H9 (cell line): ENCODE measurements around the gene TNRC6C. TPM values are rescaled to one million over a fixed set of nuclear protein-coding genes. Genes with fewer than 3 reads are reported as not detected.

Experiments used
- DNase-seq: peaks from one replicate; pipeline ENCODE4 v3.0.0-alpha.2; 2017
- H2AFZ ChIP-seq: one replicate; pipeline ENCODE4 v1.6.1; 2013; ENCODE audit warnings: mild to moderate bottlenecking, low read length, control low read depth, moderate library complexity
- H2AK5ac ChIP-seq: 2 replicates; pipeline ENCODE4 v1.6.1; 2013; ENCODE audit warnings: low read length, control low read depth, mixed read lengths; ENCODE audit not compliant: insufficient read length
- H2BK120ac ChIP-seq: one replicate; pipeline ENCODE4 v1.6.1; 2013; ENCODE audit warnings: low read depth, mild to moderate bottlenecking, low read length, control low read depth, inconsistent platforms; ENCODE audit not compliant: poor library complexity, severe bottlenecking
- H2BK12ac ChIP-seq: 2 replicates; pipeline ENCODE4 v1.6.1; 2013; ENCODE audit warnings: low read length, control low read depth, mixed read lengths, low read depth; ENCODE audit not compliant: insufficient read length
- H2BK15ac ChIP-seq: 2 replicates; pipeline ENCODE4 v1.6.1; 2013; ENCODE audit warnings: low read depth, low read length, control low read depth
- H2BK20ac ChIP-seq: one replicate; pipeline ENCODE4 v1.6.1; 2013; ENCODE audit warnings: low read depth, mild to moderate bottlenecking, low read length, control low read depth, inconsistent platforms; ENCODE audit not compliant: poor library complexity, severe bottlenecking
- H2BK5ac ChIP-seq: 2 replicates; pipeline ENCODE4 v1.6.1; 2013; ENCODE audit warnings: low read length, control low read depth, mixed read lengths; ENCODE audit not compliant: insufficient read length
- H3K14ac ChIP-seq: 2 replicates; pipeline ENCODE4 v1.6.1; 2013; ENCODE audit warnings: low read length, control low read depth; ENCODE audit not compliant: insufficient read depth
- H3K18ac ChIP-seq: 2 replicates; pipeline ENCODE4 v1.6.1; 2013; ENCODE audit warnings: low read depth, mild to moderate bottlenecking, mixed read lengths, low read length, control low read depth; ENCODE audit not compliant: insufficient read length
- H3K23ac ChIP-seq: 2 replicates; pipeline ENCODE4 v1.6.1; 2013; ENCODE audit warnings: low read length, control low read depth, mixed read lengths, low read depth; ENCODE audit not compliant: insufficient read length
- H3K23me2 ChIP-seq: 2 replicates; pipeline ENCODE4 v1.6.1; 2013; ENCODE audit warnings: low read depth, mild to moderate bottlenecking, mixed read lengths, low read length, control low read depth; ENCODE audit not compliant: insufficient read length, poor library complexity, severe bottlenecking
- H3K27ac ChIP-seq: 2 replicates; pipeline ENCODE4 v1.5.1; 2013; ENCODE audit warnings: low read length, control low read depth, mixed read lengths, low read depth; ENCODE audit not compliant: insufficient read length
- H3K27me3 ChIP-seq: 2 replicates; pipeline ENCODE4 v1.6.1; 2013; ENCODE audit warnings: low read length, control low read depth, inconsistent platforms; ENCODE audit not compliant: insufficient read depth
- H3K4ac ChIP-seq: 2 replicates; pipeline ENCODE4 v1.6.1; 2013; ENCODE audit warnings: low read depth, mild to moderate bottlenecking, control low read depth, inconsistent platforms, low read length, moderate library complexity
- H3K4me1 ChIP-seq: 2 replicates; pipeline ENCODE4 v1.6.1; 2013; ENCODE audit warnings: low read length, control low read depth, inconsistent platforms; ENCODE audit not compliant: insufficient read depth
- H3K4me2 ChIP-seq: 2 replicates; pipeline ENCODE4 v1.6.1; 2013; ENCODE audit warnings: low read length, control low read depth, mixed read lengths; ENCODE audit not compliant: insufficient read length, insufficient read depth
- H3K56ac ChIP-seq: 2 replicates; pipeline ENCODE4 v1.6.1; 2013; ENCODE audit warnings: low read depth, mild to moderate bottlenecking, mixed read lengths, low read length, control low read depth; ENCODE audit not compliant: insufficient read length
- H3K79me1 ChIP-seq: 2 replicates; pipeline ENCODE4 v1.6.1; 2013; ENCODE audit warnings: low read depth, mild to moderate bottlenecking, moderate library complexity, low read length, control low read depth, inconsistent platforms; ENCODE audit not compliant: insufficient read depth, poor library complexity, severe bottlenecking
- H3K79me2 ChIP-seq: 2 replicates; pipeline ENCODE4 v1.6.1; 2013; ENCODE audit warnings: low read length, control low read depth, inconsistent platforms; ENCODE audit not compliant: insufficient read depth
- H3K9ac ChIP-seq: 2 replicates; pipeline ENCODE4 v1.6.1; 2013; ENCODE audit warnings: low read length, control low read depth, mixed read lengths; ENCODE audit not compliant: insufficient read length; ENCODE audit errors: extremely low read depth
- H3K9me3 ChIP-seq: one replicate; pipeline ENCODE4 v1.6.1; 2013; ENCODE audit warnings: low read depth, low read length, inconsistent platforms; ENCODE audit not compliant: control insufficient read depth
- H3T11ph ChIP-seq: one replicate; pipeline ENCODE4 v1.6.1; 2013; ENCODE audit warnings: mild to moderate bottlenecking, low read length, control low read depth, inconsistent platforms
- H4K20me1 ChIP-seq: one replicate; pipeline ENCODE4 v1.6.1; 2013; ENCODE audit not compliant: control insufficient read depth, insufficient read length, insufficient read depth
- H4K5ac ChIP-seq: 2 replicates; pipeline ENCODE4 v1.6.1; 2013; ENCODE audit warnings: low read depth, mild to moderate bottlenecking, mixed read lengths, low read length, control low read depth; ENCODE audit not compliant: insufficient read length
- H4K8ac ChIP-seq: replicated peaks from 2 replicates; pipeline ENCODE4 v1.6.1; 2013; ENCODE audit warnings: low read length, control low read depth, mixed read lengths, low read depth; ENCODE audit not compliant: insufficient read length
- H4K91ac ChIP-seq: 2 replicates; pipeline ENCODE4 v1.6.1; 2013; ENCODE audit warnings: low read depth, mild to moderate bottlenecking, moderate library complexity, mixed read lengths, low read length, control low read depth; ENCODE audit not compliant: insufficient read length
- H3K27ac Mint-ChIP-seq, 3 experiments: 2 replicates in 2 of 3; 3 replicates in 1 of 3; pipeline ENCODE4 v1.8.0; 2020 to 2021; ENCODE audit warnings: mixed read lengths in 3 of 3, mild to moderate bottlenecking in 1 of 3, moderate library complexity in 1 of 3
- H3K27me3 Mint-ChIP-seq: 2 replicates; pipeline ENCODE4 v1.8.0; 2021; ENCODE audit warnings: low read depth, mild to moderate bottlenecking, moderate library complexity, mixed read lengths
- H3K36me3 Mint-ChIP-seq, 3 experiments: 2 replicates in 2 of 3; 3 replicates in 1 of 3; pipeline ENCODE4 v1.8.0; 2020 to 2021; ENCODE audit warnings: low read depth in 3 of 3, mixed read lengths in 3 of 3; ENCODE audit not compliant: insufficient read depth in 1 of 3
- H3K4me1 Mint-ChIP-seq, 2 experiments: 2 replicates each; pipeline ENCODE4 v1.8.0; 2020; ENCODE audit warnings: mixed read lengths in 2 of 2
- H3K4me3 Mint-ChIP-seq, 2 experiments: 2 replicates in 1 of 2; 3 replicates in 1 of 2; pipeline ENCODE4 v1.8.0; 2020 to 2021; ENCODE audit warnings: mild to moderate bottlenecking in 2 of 2, mixed read lengths in 2 of 2, moderate library complexity in 1 of 2
- H3K9me3 Mint-ChIP-seq, 2 experiments: 2 replicates in 1 of 2; 3 replicates in 1 of 2; pipeline ENCODE4 v1.8.0; 2020; ENCODE audit warnings: mild to moderate bottlenecking in 2 of 2, mixed read lengths in 2 of 2, moderate library complexity in 1 of 2
- WGBS: extraction: QIAGEN DNeasy Blood & Tissue Kit; methylation state at CpG from one replicate; pipeline ENCODE4 v1.1.7; 2013; ENCODE audit warnings: missing lambda C conversion rate, low lambda C conversion rate, mixed read lengths; ENCODE audit not compliant: insufficient read length; ENCODE audit errors: extremely low coverage; 5-methylcytosine and 5-hydroxymethylcytosine counted together
- total RNA-seq: library from RNA; stranded (reverse); gene quantifications from 2 replicates; pipeline ENCODE4 v1.2.1, GENCODE V29; 2021
- TF ChIP-seq, protein P1 (sequence below): fragments of 200-600 bp; sonication (generic); conservative IDR thresholded peaks from 3 replicates; pipeline ENCODE4 v1.8.0; 2021; ENCODE audit warnings: antibody characterized with exemption, mild to moderate bottlenecking

Gene TNRC6C
- total RNA-seq, 1 experiment from 2014 or later = 24.7 TPM

GRCh38 chr17:78058581-78058980 lies 100.1 kb downstream of the TNRC6C start:
- no peaks in the 10 kb centered on the region for H3K79me2 ChIP-seq
- H3K23me2 ChIP-seq = no peaks in the 10 kb centered on the region
- H2BK120ac ChIP-seq = no peak overlapping the region
- H3K56ac ChIP-seq = no peak overlapping the region
- no CpG with 5 or more reads among the region's 1 CpG for WGBS
- no peak for DNase-seq
- no peak overlapping the region for H2AK5ac ChIP-seq
- H4K8ac ChIP-seq = no peak overlapping the region
- no peak overlapping the region for H3K27ac ChIP-seq
- no peak overlapping the region for H3K18ac ChIP-seq
- no peaks in the 10 kb centered on the region for H4K20me1 ChIP-seq
- no peak overlapping the region for H2AFZ ChIP-seq
- no peaks in the 10 kb centered on the region for H3K27me3 Mint-ChIP-seq
- no peaks in the 10 kb centered on the region for H3K79me1 ChIP-seq
- H3K23ac ChIP-seq = no peak overlapping the region
- H3K4me1 Mint-ChIP-seq = no peaks in the 10 kb centered on the region
- no peak overlapping the region for H3T11ph ChIP-seq
- no peak overlapping the region for H2BK5ac ChIP-seq
- H3K9me3 Mint-ChIP-seq = no peaks in the 10 kb centered on the region
- H3K36me3 Mint-ChIP-seq = peaks cover 6 to 13% (median 10%) of the 10 kb centered on the region in 3 experiments; a peak in 5 of 7 replicates
- H3K27me3 ChIP-seq = no peaks in the 10 kb centered on the region
- no peaks in the 10 kb centered on the region for H3K4me1 ChIP-seq
- no peak overlapping the region for H3K9ac ChIP-seq
- no peak overlapping the region for H2BK20ac ChIP-seq
- no peak overlapping the region for H3K4me3 Mint-ChIP-seq
- no peaks in the 10 kb centered on the region for H3K9me3 ChIP-seq
- H4K91ac ChIP-seq = no peak overlapping the region
- no peak overlapping the region for H3K4ac ChIP-seq
- no peak overlapping the region for H3K4me2 ChIP-seq
- no peak overlapping the region for H2BK12ac ChIP-seq
- no peak overlapping the region for H4K5ac ChIP-seq
- no peak overlapping the region for H3K14ac ChIP-seq
- TF ChIP-seq, protein P1, sequence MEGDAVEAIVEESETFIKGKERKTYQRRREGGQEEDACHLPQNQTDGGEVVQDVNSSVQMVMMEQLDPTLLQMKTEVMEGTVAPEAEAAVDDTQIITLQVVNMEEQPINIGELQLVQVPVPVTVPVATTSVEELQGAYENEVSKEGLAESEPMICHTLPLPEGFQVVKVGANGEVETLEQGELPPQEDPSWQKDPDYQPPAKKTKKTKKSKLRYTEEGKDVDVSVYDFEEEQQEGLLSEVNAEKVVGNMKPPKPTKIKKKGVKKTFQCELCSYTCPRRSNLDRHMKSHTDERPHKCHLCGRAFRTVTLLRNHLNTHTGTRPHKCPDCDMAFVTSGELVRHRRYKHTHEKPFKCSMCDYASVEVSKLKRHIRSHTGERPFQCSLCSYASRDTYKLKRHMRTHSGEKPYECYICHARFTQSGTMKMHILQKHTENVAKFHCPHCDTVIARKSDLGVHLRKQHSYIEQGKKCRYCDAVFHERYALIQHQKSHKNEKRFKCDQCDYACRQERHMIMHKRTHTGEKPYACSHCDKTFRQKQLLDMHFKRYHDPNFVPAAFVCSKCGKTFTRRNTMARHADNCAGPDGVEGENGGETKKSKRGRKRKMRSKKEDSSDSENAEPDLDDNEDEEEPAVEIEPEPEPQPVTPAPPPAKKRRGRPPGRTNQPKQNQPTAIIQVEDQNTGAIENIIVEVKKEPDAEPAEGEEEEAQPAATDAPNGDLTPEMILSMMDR = no peak
- H2BK15ac ChIP-seq = no peak overlapping the region
- H3K27ac Mint-ChIP-seq = no peak overlapping the region
